K562 (cell line): ENCODE measurements around the gene SLC22A1. TPM values are rescaled to one million over a fixed set of nuclear protein-coding genes. Genes with fewer than 3 reads are reported as not detected.

Experiments
- ATAC-seq: fragments of 200-7000 bp; cut with Tn5 transposase; 3 replicates; pipeline ENCODE4 v1.9.1; 2020; ENCODE audit warnings: moderate library complexity
- BruUV-seq: library from RNA; stranded (reverse); fragments of 400-500 nt; replicated peaks from 2 replicates; lab custom pipeline; 2021; lab: Mats Ljungman, UMichigan
- CTCF ChIA-PET: fragments of 300-600 bp; formaldehyde crosslinking; extraction: SDS; loops from one replicate; lab custom pipeline; 2021; ENCODE audit warnings: low intra/inter-chr PET ratio; lab: Yijun Ruan, JAX
- POLR2A ChIA-PET: fragments of 300-600, 350-650 bp; sonication (Branson Sonifier 250); formaldehyde crosslinking; extraction: SDS; loops from one replicate; lab custom pipeline; 2021; ENCODE audit warnings: antibody characterized with exemption, inconsistent platforms; lab: Yijun Ruan, JAX
- DNase-seq, 4 experiments: peaks; one replicate each; pipeline versions ENCODE4 v3.0.0 to v3.0.0-alpha.2; 2011 to 2018; ENCODE audit warnings: low spot score in 3 of 4, mixed read lengths in 3 of 4; ENCODE audit errors: extremely low read depth in 1 of 4
- FAIRE-seq: peaks from 2 replicates; lab custom pipeline; 2011; peaks lifted over from hg19 to GRCh38; lab: Jason Lieb, UNC
- H2AFZ ChIP-seq: 2 replicates; pipeline ENCODE4 v1.6.0; 2011; ENCODE audit warnings: low read depth, low read length, control low read depth, inconsistent platforms
- H3K27ac ChIP-seq: fragments of 200-600 bp; 3 replicates; pipeline ENCODE4 v1.8.0; 2011; ENCODE audit warnings: low read depth, mild to moderate bottlenecking, control low read depth, inconsistent platforms, low read length, moderate library complexity, mixed read lengths; ENCODE audit errors: extremely low read depth
- H3K27me3 ChIP-seq, 2 experiments: fragments of 300-600 bp in 1 of 2; 2 replicates in 1 of 2; 3 replicates in 1 of 2; pipeline versions ENCODE4 v1.6.0 to v1.8.0; 2011; ENCODE audit warnings: inconsistent platforms in 2 of 2, low read length in 2 of 2, mild to moderate bottlenecking in 1 of 2, mixed read lengths in 1 of 2, moderate library complexity in 1 of 2; ENCODE audit not compliant: control insufficient read depth in 2 of 2, insufficient read depth in 2 of 2
- H3K36me3 ChIP-seq: fragments of 300-600 bp; 3 replicates; pipeline ENCODE4 v1.8.0; 2011; ENCODE audit warnings: mild to moderate bottlenecking, low read length, inconsistent platforms; ENCODE audit not compliant: control insufficient read depth, insufficient read depth
- H3K4me1 ChIP-seq, 2 experiments: fragments of 200-600 bp in 1 of 2; replicated peaks in 1 of 2; 2 replicates in 1 of 2; 3 replicates in 1 of 2; pipeline versions ENCODE4 v1.5.1 to v1.8.0; 2011; ENCODE audit warnings: inconsistent platforms in 2 of 2, low read length in 2 of 2, mild to moderate bottlenecking in 1 of 2, mixed read lengths in 1 of 2, moderate library complexity in 1 of 2; ENCODE audit not compliant: control insufficient read depth in 2 of 2, insufficient read depth in 2 of 2
- H3K4me2 ChIP-seq: 2 replicates; pipeline ENCODE4 v1.6.1; 2011; ENCODE audit warnings: low read length, control low read depth, inconsistent platforms, mixed read lengths; ENCODE audit not compliant: insufficient read depth
- H3K4me3 ChIP-seq: fragments of 200-600 bp; sonication (generic), shearing (Covaris generic); 2 replicates; pipeline ENCODE4 v1.5.1; 2016; ENCODE audit warnings: control low read depth, inconsistent platforms
- H3K79me2 ChIP-seq: fragments of 200-600 bp; 3 replicates; pipeline ENCODE4 v1.8.0; 2011; ENCODE audit warnings: low read length, inconsistent platforms; ENCODE audit not compliant: control insufficient read depth, insufficient read depth
- H3K9ac ChIP-seq, 2 experiments: 2 replicates each; pipeline versions ENCODE4 v1.6.0 to v1.6.1; 2011; ENCODE audit warnings: low read depth in 2 of 2, low read length in 2 of 2, control low read depth in 1 of 2, inconsistent platforms in 1 of 2, mild to moderate bottlenecking in 1 of 2, mixed read lengths in 1 of 2; ENCODE audit not compliant: insufficient read depth in 1 of 2
- H3K9me1 ChIP-seq: one replicate; pipeline ENCODE4 v1.6.0; 2011; ENCODE audit warnings: inconsistent platforms, mild to moderate bottlenecking, low read length, moderate library complexity; ENCODE audit not compliant: control insufficient read depth, insufficient read depth
- H3K9me3 ChIP-seq: replicated peaks from 2 replicates; pipeline ENCODE4 v1.5.1; 2011; ENCODE audit warnings: low read depth, low read length, inconsistent platforms; ENCODE audit not compliant: control insufficient read depth, insufficient read depth
- H4K20me1 ChIP-seq: replicated peaks from 2 replicates; pipeline ENCODE4 v1.6.1; 2011; ENCODE audit warnings: low read length, inconsistent platforms, mixed read lengths; ENCODE audit not compliant: control insufficient read depth, insufficient read depth
- BRCA1 ChIP-seq, 2 experiments: fragments of 450-650 bp in 1 of 2; sonication (generic) in 1 of 2; formaldehyde crosslinking in 1 of 2; IDR thresholded peaks; 2 replicates each; pipeline versions ENCODE4 v1.5.0 to v1.6.1; 2017 to 2020; ENCODE audit warnings: mild to moderate bottlenecking in 1 of 2, missing genetic modification reagents in 1 of 2
- ZNF668 ChIP-seq: fragments of 250-450 bp; sonication (Bioruptor Pico); IDR thresholded peaks from 2 replicates; pipeline ENCODE4 v1.8.0; 2022; ENCODE audit warnings: mild to moderate bottlenecking, inconsistent platforms
- WGBS: fragments of 100-300 bp; shearing (Covaris generic); methylation state at CpG from one replicate; pipeline ENCODE4 v1.1.6; 2016; ENCODE audit warnings: low coverage, mixed read lengths; ENCODE audit not compliant: insufficient coverage; ENCODE audit errors: missing lambda C conversion rate; 5-methylcytosine and 5-hydroxymethylcytosine counted together
- in situ Hi-C: fragments of 300-500 bp; cut with MboI; formaldehyde crosslinking; loops from 4 replicates; pipeline ENCODE4 v1.15.0; 2018; ENCODE audit warnings: inconsistent platforms, mixed read lengths
- intact Hi-C: fragments of 100-400 bp; cut with micrococcal nuclease; formaldehyde crosslinking; loops from 2 replicates; pipeline ENCODE4 v1.14.2; 2022
- polyA plus RNA-seq, 8 experiments: library from polyadenylated mRNA; depleted of rRNA in 4 of 8; stranded (reverse) in 5 of 8; unstranded in 3 of 8; fragments of >200 nt; fragmentation: Nextera tagmentation in 2 of 8; fragmentation: Illumina TruSeq in 1 of 8; extraction: Ambion mirVana in 2 of 8; extraction: Trizol in 1 of 8; gene quantifications; 2 replicates each; pipeline versions ENCODE4 v1.2.1 to v1.2.3, GENCODE V29; 2011 to 2014; ENCODE audit warnings: inconsistent platforms in 1 of 8, missing spikeins in 1 of 8
- total RNA-seq, 7 experiments: library from RNA; depleted of rRNA in 6 of 7; stranded (reverse); fragments of >200 nt in 6 of 7; fragmentation: Illumina TruSeq in 2 of 7; extraction: Trizol in 2 of 7; gene quantifications; 2 replicates each; pipeline versions ENCODE4 v1.2.1 to v1.2.3, GENCODE V29; 2011 to 2021; ENCODE audit warnings: low replicate concordance in 1 of 7
- TF ChIP-seq, protein P1 (sequence below): fragments of 250-450 bp; sonication (Bioruptor Pico); IDR thresholded peaks from 2 replicates; pipeline ENCODE4 v1.8.0; 2021; ENCODE audit warnings: moderate library complexity, mild to moderate bottlenecking, inconsistent platforms

Gene SLC22A1
- total and polyA plus RNA-seq, 9 of the 15 experiments (the other 6 are each of a cell fraction or from before 2014, with no cell fraction given) = 0.11 to 0.60 (median 0.26) TPM; not detected in 4

- no peak for TF ChIP-seq ZNF668 (CRISPR knock-in tag)
Observed at GRCh38 chr6:160160450-160160849, 38.8 kb downstream of the SLC22A1 start (continued).

DNA sequence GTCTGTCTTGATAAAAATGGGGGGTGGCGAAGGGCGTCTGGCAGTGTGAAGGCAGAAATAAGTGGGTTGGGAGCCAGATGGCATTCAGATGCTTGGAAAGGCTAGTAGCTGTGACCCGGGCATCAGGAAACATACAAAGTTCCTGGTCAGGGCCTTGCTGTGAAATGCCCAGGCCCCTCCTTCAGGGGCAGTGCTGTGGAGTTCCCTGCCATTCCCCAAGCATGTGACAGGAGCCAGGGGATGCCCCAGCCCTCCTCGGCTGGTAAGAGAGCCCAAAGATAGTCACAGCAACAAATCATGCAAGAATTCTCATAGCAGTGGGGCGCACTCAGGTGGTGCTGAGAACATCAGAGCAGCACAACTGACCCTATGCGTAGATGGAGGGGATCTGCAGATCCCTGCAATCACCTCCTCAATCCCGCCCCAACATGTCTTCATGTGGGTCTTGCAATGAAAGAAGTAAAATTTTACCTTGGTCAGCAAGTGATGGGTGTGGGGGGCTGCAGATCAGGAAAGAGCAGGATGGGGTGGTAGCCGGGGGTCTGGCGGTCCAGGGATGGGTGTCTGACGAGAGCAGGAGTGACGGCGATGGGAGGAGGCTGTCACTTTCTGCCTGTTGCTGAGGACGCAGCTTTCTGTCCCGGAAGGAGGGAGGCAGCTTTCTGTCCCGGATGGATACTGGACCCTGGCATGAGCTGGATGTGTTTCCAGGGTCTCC, 39.5 kb downstream of the SLC22A1 start:
- peaks cover 9 to 30% of the 10 kb centered on the region in 2 experiments; a peak in 4 of 5 replicates for H3K27me3 ChIP-seq
- H3K4me1 ChIP-seq = peaks cover 0 to 4% of the 10 kb centered on the region in 2 experiments; a peak in 2 of 5 replicates
- in situ Hi-C loops = no loop called here
- H3K36me3 ChIP-seq = no peaks in the 10 kb centered on the region
- TF ChIP-seq BRCA1 (IDR thresholded peaks at IDR 0.05) (no peak), BRCA1 (CRISPR knock-in tag; IDR thresholded peaks at IDR 0.05) (0 out of 2 replicates have a peak, but pooled peaks have one; percentile 38)
- TF ChIP-seq, protein P1, sequence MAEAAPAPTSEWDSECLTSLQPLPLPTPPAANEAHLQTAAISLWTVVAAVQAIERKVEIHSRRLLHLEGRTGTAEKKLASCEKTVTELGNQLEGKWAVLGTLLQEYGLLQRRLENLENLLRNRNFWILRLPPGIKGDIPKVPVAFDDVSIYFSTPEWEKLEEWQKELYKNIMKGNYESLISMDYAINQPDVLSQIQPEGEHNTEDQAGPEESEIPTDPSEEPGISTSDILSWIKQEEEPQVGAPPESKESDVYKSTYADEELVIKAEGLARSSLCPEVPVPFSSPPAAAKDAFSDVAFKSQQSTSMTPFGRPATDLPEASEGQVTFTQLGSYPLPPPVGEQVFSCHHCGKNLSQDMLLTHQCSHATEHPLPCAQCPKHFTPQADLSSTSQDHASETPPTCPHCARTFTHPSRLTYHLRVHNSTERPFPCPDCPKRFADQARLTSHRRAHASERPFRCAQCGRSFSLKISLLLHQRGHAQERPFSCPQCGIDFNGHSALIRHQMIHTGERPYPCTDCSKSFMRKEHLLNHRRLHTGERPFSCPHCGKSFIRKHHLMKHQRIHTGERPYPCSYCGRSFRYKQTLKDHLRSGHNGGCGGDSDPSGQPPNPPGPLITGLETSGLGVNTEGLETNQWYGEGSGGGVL (CRISPR knock-in tag) = no peak
- H3K4me3 ChIP-seq = no peak overlapping the region
- H3K9me3 ChIP-seq = no peaks in the 10 kb centered on the region
- no peak overlapping the region; the same call in 1 of the 2 replicates for H2AFZ ChIP-seq
- ChIA-PET CTCF (interaction anchor here (0.6 to 1.5 kb wide), 2 partner anchors 298 to 1163 kb away, joined by 3 to 4 read pairs; no protein-coding TSS in a partner anchor), POLR2A (interaction anchor here (0.5 to 1.6 kb wide), 2 partner anchors 9 to 20 kb away, joined by 3 to 5 read pairs; no protein-coding TSS in a partner anchor)
- no TSS peak for BruUV-seq
- ATAC-seq (peak; percentile 14; the same call in 2 of the 3 replicates), FAIRE-seq (no peak), DNase-seq (no peak)
- H4K20me1 ChIP-seq = no peaks in the 10 kb centered on the region
- 5% methylated on average over 15 of the region's 15 CpGs for WGBS
- no peaks in the 10 kb centered on the region for H3K79me2 ChIP-seq
- H3K27ac ChIP-seq = no peak overlapping the region
- intact Hi-C loops = loop anchor here (1.0 kb wide), 1 partner anchor 23 kb away; no protein-coding TSS in a partner anchor
- no peaks in the 10 kb centered on the region for H3K9me1 ChIP-seq
- peak overlapping the region; percentile 6; the same call in 1 of the 2 replicates for H3K4me2 ChIP-seq
- peak overlapping the region in 1 of 2 experiments; percentile 55; a peak in 2 of 4 replicates for H3K9ac ChIP-seq
